WTC11 (cell line): ENCODE data around the gene UBALD1. TPM values are rescaled to one million over a fixed set of nuclear protein-coding genes. Genes with fewer than 3 reads are reported as not detected.

Source experiments
- ATAC-seq: fragments of 200-7000 bp; cut with Tn5 transposase; 2 replicates; pipeline ENCODE4 v1.10.0; 2021; ENCODE audit warnings: mild to moderate bottlenecking, moderate library complexity
- CTCF ChIA-PET: fragments of 300-600 bp; sonication (Branson Sonifier 250); formaldehyde crosslinking; loops from one replicate; lab custom pipeline; 2021; ENCODE audit warnings: antibody characterized with exemption; lab: Charles Lee
- POLR2A ChIA-PET: fragments of 350-600 bp; sonication (Branson Sonifier 250); formaldehyde crosslinking; loops from one replicate; lab custom pipeline; 2021; ENCODE audit warnings: antibody characterized with exemption; lab: Charles Lee
- DNase-seq: peaks from one replicate; pipeline ENCODE4 v3.0.0; 2021; ENCODE audit warnings: low spot score
- H3K27ac Mint-ChIP-seq: 2 replicates; pipeline ENCODE4 v1.8.0; 2021; ENCODE audit warnings: mixed read lengths
- H3K27me3 Mint-ChIP-seq: 2 replicates; pipeline ENCODE4 v1.8.0; 2021; ENCODE audit warnings: low read depth, mild to moderate bottlenecking, moderate library complexity, mixed read lengths
- H3K36me3 Mint-ChIP-seq: 2 replicates; pipeline ENCODE4 v1.8.0; 2021; ENCODE audit warnings: mixed read lengths
- H3K4me1 Mint-ChIP-seq: 2 replicates; pipeline ENCODE4 v1.8.0; 2022; ENCODE audit warnings: mixed read lengths
- H3K4me3 Mint-ChIP-seq: 2 replicates; pipeline ENCODE4 v1.8.0; 2021; ENCODE audit warnings: mild to moderate bottlenecking, moderate library complexity, mixed read lengths
- H3K9me3 Mint-ChIP-seq: 2 replicates; pipeline ENCODE4 v1.8.0; 2021; ENCODE audit warnings: mixed read lengths
- AFF4 ChIP-seq: sonication (generic); formaldehyde crosslinking; IDR thresholded peaks from 2 replicates; pipeline ENCODE4 v1.8.1; 2023; ENCODE audit warnings: mild to moderate bottlenecking, missing genetic modification reagents, borderline replicate concordance
- ATF1 ChIP-seq: sonication (generic); formaldehyde crosslinking; IDR thresholded peaks from 2 replicates; pipeline ENCODE4 v1.8.1; 2023; ENCODE audit warnings: mild to moderate bottlenecking, moderate library complexity, missing genetic modification reagents
- CBFB ChIP-seq: sonication (generic); formaldehyde crosslinking; IDR thresholded peaks from 2 replicates; pipeline ENCODE4 v1.8.1; 2022; ENCODE audit warnings: mild to moderate bottlenecking, low read depth, missing genetic modification reagents
- E2F5 ChIP-seq: sonication (generic); formaldehyde crosslinking; IDR thresholded peaks from 2 replicates; pipeline ENCODE4 v1.8.1; 2022; ENCODE audit warnings: mild to moderate bottlenecking, moderate library complexity, missing genetic modification reagents
- GABPB1 ChIP-seq: sonication (generic); formaldehyde crosslinking; IDR thresholded peaks from 2 replicates; pipeline ENCODE4 v1.8.1; 2023; ENCODE audit warnings: mild to moderate bottlenecking, missing genetic modification reagents
- JUN ChIP-seq: sonication (generic); formaldehyde crosslinking; IDR thresholded peaks from 2 replicates; pipeline ENCODE4 v1.8.0; 2023; ENCODE audit warnings: mild to moderate bottlenecking, missing genetic modification reagents
- KAT7 ChIP-seq: sonication (generic); formaldehyde crosslinking; IDR thresholded peaks from 2 replicates; pipeline ENCODE4 v1.8.1; 2023; ENCODE audit warnings: missing genetic modification reagents, mild to moderate bottlenecking, borderline replicate concordance
- NFATC4 ChIP-seq: fragments of 250-450 bp; sonication (Bioruptor Pico); IDR thresholded peaks from 2 replicates; pipeline ENCODE4 v1.9.0; 2021; ENCODE audit warnings: mild to moderate bottlenecking
- OVOL2 ChIP-seq: fragments of 250-450 bp; sonication (Bioruptor Pico); IDR thresholded peaks from 2 replicates; pipeline ENCODE4 v1.9.0; 2021; ENCODE audit warnings: mild to moderate bottlenecking, borderline replicate concordance
- SOX15 ChIP-seq: fragments of 250-450 bp; sonication (Bioruptor Pico); IDR thresholded peaks from 2 replicates; pipeline ENCODE4 v1.9.0; 2021; ENCODE audit warnings: mild to moderate bottlenecking
- SP1 ChIP-seq: sonication (generic); formaldehyde crosslinking; conservative IDR thresholded peaks from 2 replicates; pipeline ENCODE4 v1.8.1; 2022; ENCODE audit warnings: missing genetic modification reagents
- TEAD4 ChIP-seq: sonication (generic); formaldehyde crosslinking; IDR thresholded peaks from 2 replicates; pipeline ENCODE4 v1.8.0; 2022; ENCODE audit warnings: mild to moderate bottlenecking, missing genetic modification reagents
- ZBTB21 ChIP-seq: sonication (generic); formaldehyde crosslinking; IDR thresholded peaks from 2 replicates; pipeline ENCODE4 v1.8.1; 2023; ENCODE audit warnings: mild to moderate bottlenecking, missing genetic modification reagents, borderline replicate concordance
- ZNF219 ChIP-seq: sonication (generic); formaldehyde crosslinking; IDR thresholded peaks from 2 replicates; pipeline ENCODE4 v1.8.0; 2023; ENCODE audit warnings: missing genetic modification reagents, mild to moderate bottlenecking, borderline replicate concordance
- ZNF281 ChIP-seq: sonication (generic); formaldehyde crosslinking; IDR thresholded peaks from 2 replicates; pipeline ENCODE4 v1.8.0; 2023; ENCODE audit warnings: mild to moderate bottlenecking, missing genetic modification reagents
- ZNF317 ChIP-seq: sonication (generic); formaldehyde crosslinking; IDR thresholded peaks from 2 replicates; pipeline ENCODE4 v1.8.1; 2023; ENCODE audit warnings: low read depth, mild to moderate bottlenecking, moderate library complexity, missing genetic modification reagents, borderline replicate concordance
- ZNF396 ChIP-seq: fragments of 250-450 bp; sonication (Bioruptor Pico); IDR thresholded peaks from 2 replicates; pipeline ENCODE4 v1.8.0; 2021; ENCODE audit warnings: mild to moderate bottlenecking, moderate library complexity, borderline replicate concordance
- total RNA-seq: library from RNA; stranded (reverse); gene quantifications from 3 replicates; pipeline ENCODE4 v1.2.3, GENCODE V29; 2021
- TF ChIP-seq, protein P1 (sequence below): fragments of 250-450 bp; sonication (Bioruptor Pico); IDR thresholded peaks from 2 replicates; pipeline ENCODE4 v1.9.0; 2021; ENCODE audit warnings: moderate library complexity, mild to moderate bottlenecking, inconsistent platforms, borderline replicate concordance
- TF ChIP-seq, protein P2 (sequence below): fragments of 250-450 bp; sonication (Bioruptor Pico); IDR thresholded peaks from 2 replicates; pipeline ENCODE4 v1.9.0; 2021; ENCODE audit warnings: mild to moderate bottlenecking
- TF ChIP-seq, protein P3 (sequence below): sonication (generic); formaldehyde crosslinking; IDR thresholded peaks from 2 replicates; pipeline ENCODE4 v1.8.0; 2022; ENCODE audit warnings: mild to moderate bottlenecking, missing genetic modification reagents
- TF ChIP-seq, protein P4 (sequence below): sonication (generic); formaldehyde crosslinking; IDR thresholded peaks from 2 replicates; pipeline ENCODE4 v1.8.1; 2023; ENCODE audit warnings: mild to moderate bottlenecking, missing genetic modification reagents, moderate library complexity
- TF ChIP-seq, protein P5 (sequence below): sonication (generic); formaldehyde crosslinking; IDR thresholded peaks from 2 replicates; pipeline ENCODE4 v1.8.0; 2022; ENCODE audit warnings: mild to moderate bottlenecking, missing genetic modification reagents

Gene UBALD1
- total RNA-seq, 1 experiment from 2014 or later, result 56.8 TPM

GRCh38 chr16:4586291-4586690 is 28.4 kb downstream of the UBALD1 start:
- Mint-ChIP-seq H3K36me3 (peaks cover 5% of the 10 kb centered on the region), H3K4me3 (no peak overlapping the region), H3K4me1 (peaks cover 9% of the 10 kb centered on the region), H3K27me3 (peaks cover 7% of the 10 kb centered on the region), H3K27ac (no peak overlapping the region), H3K9me3 (peaks cover 14% of the 10 kb centered on the region)
- ATAC-seq, result no peak
- TF ChIP-seq E2F5 (CRISPR knock-in tag) (no peak), ZNF219 (CRISPR knock-in tag) (no peak), SOX15 (CRISPR knock-in tag) (no peak), NFATC4 (no peak), ZNF281 (CRISPR knock-in tag) (no peak), CBFB (CRISPR knock-in tag) (no peak), GABPB1 (CRISPR knock-in tag) (no peak), OVOL2 (CRISPR knock-in tag) (no peak), TEAD4 (CRISPR knock-in tag) (no peak), KAT7 (CRISPR knock-in tag) (no peak), JUN (no peak), ATF1 (CRISPR knock-in tag) (no peak), SP1 (CRISPR knock-in tag) (no peak)
- TF ChIP-seq, protein P1, sequence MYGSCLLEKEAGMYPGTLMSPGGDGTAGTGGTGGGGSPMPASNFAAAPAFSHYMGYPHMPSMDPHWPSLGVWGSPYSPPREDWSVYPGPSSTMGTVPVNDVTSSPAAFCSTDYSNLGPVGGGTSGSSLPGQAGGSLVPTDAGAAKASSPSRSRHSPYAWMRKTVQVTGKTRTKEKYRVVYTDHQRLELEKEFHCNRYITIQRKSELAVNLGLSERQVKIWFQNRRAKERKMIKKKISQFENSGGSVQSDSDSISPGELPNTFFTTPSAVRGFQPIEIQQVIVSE (CRISPR knock-in tag), result no peak
- TF ChIP-seq, protein P2, sequence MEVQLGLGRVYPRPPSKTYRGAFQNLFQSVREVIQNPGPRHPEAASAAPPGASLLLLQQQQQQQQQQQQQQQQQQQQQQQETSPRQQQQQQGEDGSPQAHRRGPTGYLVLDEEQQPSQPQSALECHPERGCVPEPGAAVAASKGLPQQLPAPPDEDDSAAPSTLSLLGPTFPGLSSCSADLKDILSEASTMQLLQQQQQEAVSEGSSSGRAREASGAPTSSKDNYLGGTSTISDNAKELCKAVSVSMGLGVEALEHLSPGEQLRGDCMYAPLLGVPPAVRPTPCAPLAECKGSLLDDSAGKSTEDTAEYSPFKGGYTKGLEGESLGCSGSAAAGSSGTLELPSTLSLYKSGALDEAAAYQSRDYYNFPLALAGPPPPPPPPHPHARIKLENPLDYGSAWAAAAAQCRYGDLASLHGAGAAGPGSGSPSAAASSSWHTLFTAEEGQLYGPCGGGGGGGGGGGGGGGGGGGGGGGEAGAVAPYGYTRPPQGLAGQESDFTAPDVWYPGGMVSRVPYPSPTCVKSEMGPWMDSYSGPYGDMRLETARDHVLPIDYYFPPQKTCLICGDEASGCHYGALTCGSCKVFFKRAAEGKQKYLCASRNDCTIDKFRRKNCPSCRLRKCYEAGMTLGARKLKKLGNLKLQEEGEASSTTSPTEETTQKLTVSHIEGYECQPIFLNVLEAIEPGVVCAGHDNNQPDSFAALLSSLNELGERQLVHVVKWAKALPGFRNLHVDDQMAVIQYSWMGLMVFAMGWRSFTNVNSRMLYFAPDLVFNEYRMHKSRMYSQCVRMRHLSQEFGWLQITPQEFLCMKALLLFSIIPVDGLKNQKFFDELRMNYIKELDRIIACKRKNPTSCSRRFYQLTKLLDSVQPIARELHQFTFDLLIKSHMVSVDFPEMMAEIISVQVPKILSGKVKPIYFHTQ, result no peak
- TF ChIP-seq, protein P3, sequence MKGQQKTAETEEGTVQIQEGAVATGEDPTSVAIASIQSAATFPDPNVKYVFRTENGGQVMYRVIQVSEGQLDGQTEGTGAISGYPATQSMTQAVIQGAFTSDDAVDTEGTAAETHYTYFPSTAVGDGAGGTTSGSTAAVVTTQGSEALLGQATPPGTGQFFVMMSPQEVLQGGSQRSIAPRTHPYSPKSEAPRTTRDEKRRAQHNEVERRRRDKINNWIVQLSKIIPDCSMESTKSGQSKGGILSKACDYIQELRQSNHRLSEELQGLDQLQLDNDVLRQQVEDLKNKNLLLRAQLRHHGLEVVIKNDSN (CRISPR knock-in tag), result no peak
- TF ChIP-seq, all 79 proteins: peak for 0
- ChIA-PET POLR2A (interaction anchor here (0.6 to 0.7 kb wide), 2 partner anchors 14 to 64 kb away, joined by 3 read pairs; no protein-coding TSS in a partner anchor), CTCF (interaction anchor here (0.7 to 3.1 kb wide), 36 partner anchors 9 to 170 kb away, joined by 3 to 59 read pairs (median 11); partner anchors contain the start of genes CDIP1, CORO7, HMOX2 and MGRN1)
- DNase-seq, result no peak

- H3K36me3 Mint-ChIP-seq, result peaks cover 5% of the 10 kb centered on the region
- H3K4me3 Mint-ChIP-seq, result no peak overlapping the region
- CTCF ChIA-PET, result interaction anchor here (1.6 to 3.1 kb wide), 3 partner anchors 35 to 67 kb away, joined by 6 to 17 read pairs (median 10); partner anchors contain the start of gene MGRN1
- DNase-seq, result no peak
- peaks cover 9% of the 10 kb centered on the region for H3K4me1 Mint-ChIP-seq
- H3K9me3 Mint-ChIP-seq, result peaks cover 13% of the 10 kb centered on the region
- H3K27me3 Mint-ChIP-seq, result peaks cover 7% of the 10 kb centered on the region
- ATAC-seq, result no peak
- H3K27ac Mint-ChIP-seq, result no peak overlapping the region
- POLR2A ChIA-PET, result interaction anchor here (0.6 to 0.7 kb wide), 2 partner anchors 110 to 250 kb away, joined by 5 to 6 read pairs; no protein-coding TSS in a partner anchor
- TF ChIP-seq SP1 (CRISPR knock-in tag), result no peak
- no peak for TF ChIP-seq ZNF317 (CRISPR knock-in tag)
- TF ChIP-seq AFF4 (CRISPR knock-in tag), result no peak
- no peak for TF ChIP-seq ZBTB21
- TF ChIP-seq, protein P4, sequence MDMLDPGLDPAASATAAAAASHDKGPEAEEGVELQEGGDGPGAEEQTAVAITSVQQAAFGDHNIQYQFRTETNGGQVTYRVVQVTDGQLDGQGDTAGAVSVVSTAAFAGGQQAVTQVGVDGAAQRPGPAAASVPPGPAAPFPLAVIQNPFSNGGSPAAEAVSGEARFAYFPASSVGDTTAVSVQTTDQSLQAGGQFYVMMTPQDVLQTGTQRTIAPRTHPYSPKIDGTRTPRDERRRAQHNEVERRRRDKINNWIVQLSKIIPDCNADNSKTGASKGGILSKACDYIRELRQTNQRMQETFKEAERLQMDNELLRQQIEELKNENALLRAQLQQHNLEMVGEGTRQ (CRISPR knock-in tag), result no peak
- no peak for TF ChIP-seq ZNF396 (CRISPR knock-in tag)
- TF ChIP-seq, protein P5, sequence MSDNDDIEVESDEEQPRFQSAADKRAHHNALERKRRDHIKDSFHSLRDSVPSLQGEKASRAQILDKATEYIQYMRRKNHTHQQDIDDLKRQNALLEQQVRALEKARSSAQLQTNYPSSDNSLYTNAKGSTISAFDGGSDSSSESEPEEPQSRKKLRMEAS (CRISPR knock-in tag), result no peak
These were observed 30.8 kb downstream of the UBALD1 start for GRCh38 chr16:4583906-4584305.
